Naive B cell (primary cell): ENCODE data around the gene RPS5. TPM values are rescaled to one million over a fixed set of nuclear protein-coding genes. Genes with fewer than 3 reads are reported as not detected.
A peak's percentile ranks its signal among the peaks of the same experiment; 100 is the strongest.

Source experiments
- ATAC-seq, 2 donors: fragments of 150-1000 bp; cut with Tn5 transposase; 2 replicates each; pipeline ENCODE4 v1.10.0; 2021; ENCODE audit warnings: low read depth in 2 of 2, mild to moderate bottlenecking in 2 of 2, moderate library complexity in 2 of 2
- DNase-seq: peaks from one replicate; pipeline ENCODE4 v3.0.0; 2022
- H3K27ac Mint-ChIP-seq, 6 donors: one replicate each; pipeline ENCODE4 v1.8.0; 2020 to 2022; ENCODE audit warnings: mild to moderate bottlenecking in 6 of 6, mixed read lengths in 6 of 6, moderate library complexity in 5 of 6, inconsistent platforms in 2 of 6
- H3K27me3 Mint-ChIP-seq, 3 donors: one replicate each; pipeline ENCODE4 v1.8.0; 2021 to 2022; ENCODE audit warnings: mixed read lengths in 3 of 3, mild to moderate bottlenecking in 1 of 3
- H3K36me3 Mint-ChIP-seq, 2 donors: one replicate each; pipeline ENCODE4 v1.8.0; 2020 to 2022; ENCODE audit warnings: mixed read lengths in 2 of 2, inconsistent platforms in 1 of 2, mild to moderate bottlenecking in 1 of 2
- H3K4me1 Mint-ChIP-seq, 3 donors: one replicate each; pipeline ENCODE4 v1.8.0; 2020 to 2022; ENCODE audit warnings: mixed read lengths in 3 of 3, inconsistent platforms in 1 of 3, mild to moderate bottlenecking in 1 of 3, moderate library complexity in 1 of 3
- H3K4me3 Mint-ChIP-seq, 8 donors: one replicate each; pipeline ENCODE4 v1.8.0; 2020 to 2022; ENCODE audit warnings: mild to moderate bottlenecking in 8 of 8, mixed read lengths in 8 of 8, moderate library complexity in 8 of 8, inconsistent platforms in 2 of 8
- H3K9me3 Mint-ChIP-seq, 7 donors: one replicate each; pipeline ENCODE4 v1.8.0; 2020 to 2022; ENCODE audit warnings: mixed read lengths in 7 of 7, mild to moderate bottlenecking in 5 of 7, inconsistent platforms in 2 of 7, moderate library complexity in 1 of 7
- polyA plus RNA-seq, 6 donors: library from polyadenylated mRNA; unstranded; fragments of 300-500 nt; fragmentation: Illumina TruSeq; gene quantifications; one replicate each; pipeline ENCODE4 v1.2.3, GENCODE V29; 2021; ENCODE audit warnings: low read depth in 6 of 6

The RPS5 gene
- polyA plus RNA-seq, 6 donors from 2014 or later: 1,545 to 2,332 (median 1,783) TPM

DNA sequence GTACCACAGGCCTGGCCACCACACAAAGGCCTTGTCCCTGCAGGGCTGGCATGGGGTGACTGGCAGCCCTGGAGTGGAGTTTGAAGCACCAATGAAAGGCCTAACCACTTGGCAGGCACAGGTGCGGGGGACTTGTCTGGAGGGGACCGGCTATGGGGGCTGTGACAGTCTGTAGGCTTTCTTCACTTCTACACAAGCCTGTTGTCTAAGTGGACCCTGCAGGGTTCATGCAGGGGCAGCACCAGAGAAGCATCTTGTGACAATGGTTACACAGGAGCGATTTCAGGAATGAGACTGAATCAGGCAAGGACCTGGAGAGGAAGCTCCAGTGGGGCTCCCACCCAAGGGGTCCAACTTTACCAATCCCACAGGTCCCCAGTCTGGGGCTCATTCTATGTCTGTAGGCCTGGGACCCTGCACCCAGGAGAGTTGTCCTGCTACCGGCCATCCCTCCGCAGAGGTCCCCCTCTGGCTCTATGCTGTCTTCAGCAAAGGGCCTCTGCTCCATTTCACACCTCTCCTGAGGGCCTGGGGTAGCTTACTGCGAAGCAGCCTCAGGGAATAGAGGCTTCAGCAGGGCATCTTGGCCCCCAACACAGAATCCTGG is 4.0 kb upstream of the RPS5 start:
- no peaks in the 10 kb centered on the region for H3K27me3 Mint-ChIP-seq
- peak overlapping the region in 7 of 8 donors; percentile 42 to 91 (median 74) for H3K4me3 Mint-ChIP-seq
- peaks cover 27 to 60% (median 54%) of the 10 kb centered on the region in 3 donors for H3K4me1 Mint-ChIP-seq
- DNase-seq (no peak), ATAC-seq (no peak)
- H3K27ac Mint-ChIP-seq: peak overlapping the region in 5 of 6 donors; percentile 38 to 96 (median 82)
- H3K36me3 Mint-ChIP-seq: no peaks in the 10 kb centered on the region
- no peaks in the 10 kb centered on the region for H3K9me3 Mint-ChIP-seq

DNA sequence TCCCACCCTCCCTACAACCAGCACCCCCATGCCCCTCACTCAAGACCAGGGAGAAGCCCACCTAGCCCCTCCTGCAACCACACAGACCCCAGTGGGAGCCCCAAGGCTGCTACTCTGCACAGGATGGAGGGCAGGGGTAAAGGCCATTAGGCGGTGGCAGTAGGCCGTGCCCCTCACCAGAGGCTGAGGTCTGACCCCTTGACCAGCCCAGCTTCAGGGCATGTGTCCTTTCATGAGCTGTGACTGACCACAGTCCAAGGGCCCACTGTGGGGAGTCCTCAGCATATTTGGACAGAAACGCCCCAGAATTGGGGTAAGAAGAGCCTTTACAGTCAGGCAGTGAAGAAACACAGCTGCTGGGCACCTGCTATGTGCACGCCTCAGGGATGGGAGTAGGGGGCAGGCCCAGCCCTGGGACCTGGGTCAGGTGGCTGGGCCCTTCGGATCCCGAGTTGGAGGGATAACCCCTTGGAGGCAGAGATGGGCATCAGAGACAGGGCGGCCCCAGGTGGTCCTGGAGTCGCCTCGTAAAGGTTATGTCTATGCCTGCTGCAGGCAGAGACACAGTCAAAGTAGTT is 1.7 kb upstream of the RPS5 start:
- Mint-ChIP-seq H3K4me3 (peak overlapping the region; percentile 88 to 98 (median 96)), H3K36me3 (peaks cover 0 to 6% of the 10 kb centered on the region in 2 donors), H3K27ac (peak overlapping the region in 5 of 6 donors; percentile 81 to 99 (median 98)), H3K4me1 (peaks cover 14 to 58% (median 42%) of the 10 kb centered on the region in 3 donors), H3K27me3 (no peaks in the 10 kb centered on the region), H3K9me3 (no peaks in the 10 kb centered on the region)
- ATAC-seq: no peak
- DNase-seq: no peak

DNA sequence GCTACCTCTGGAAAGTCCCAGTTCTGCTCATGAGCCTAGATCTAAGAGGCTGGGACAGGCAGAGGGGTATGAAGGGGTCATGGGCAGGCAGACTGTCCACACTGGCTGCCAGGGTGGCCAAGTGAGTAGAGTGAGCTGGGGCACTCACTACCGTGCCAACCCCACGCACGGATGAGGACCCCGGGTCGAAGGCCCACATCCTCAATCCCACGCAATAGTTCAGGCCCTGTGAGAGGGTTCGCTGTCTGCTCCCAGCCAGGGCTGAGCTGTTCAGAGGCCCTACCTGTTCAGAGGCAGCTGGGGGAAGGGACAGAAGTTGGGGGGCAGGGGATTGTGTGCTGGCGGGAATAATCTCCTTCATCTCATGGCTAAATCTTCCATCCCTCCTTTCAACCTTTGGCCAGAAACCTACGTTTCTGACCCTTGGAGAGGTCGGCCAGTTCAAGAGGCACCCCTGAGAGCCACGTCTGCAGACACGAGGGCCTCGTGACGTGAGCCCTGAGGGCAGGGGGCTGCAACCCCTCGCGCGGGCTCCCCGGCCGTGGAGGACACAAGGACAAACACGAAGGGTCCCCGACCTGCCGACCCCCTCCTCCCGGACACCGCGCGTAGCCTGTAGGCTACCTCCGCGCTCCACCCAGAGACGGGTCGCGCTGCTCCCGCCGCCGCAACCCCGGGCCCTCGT is 1.0 kb upstream of the RPS5 start:
- no peaks in the 10 kb centered on the region for H3K9me3 Mint-ChIP-seq
- H3K27ac Mint-ChIP-seq: peak overlapping the region; percentile 98 to 99 (median 98)
- H3K27me3 Mint-ChIP-seq: no peaks in the 10 kb centered on the region
- peak overlapping the region; percentile 88 to 98 (median 96) for H3K4me3 Mint-ChIP-seq
- H3K4me1 Mint-ChIP-seq: peaks cover 18 to 62% (median 41%) of the 10 kb centered on the region in 3 donors
- ATAC-seq (no peak), DNase-seq (no peak)
- H3K36me3 Mint-ChIP-seq: peaks cover 0 to 6% of the 10 kb centered on the region in 2 donors

DNA sequence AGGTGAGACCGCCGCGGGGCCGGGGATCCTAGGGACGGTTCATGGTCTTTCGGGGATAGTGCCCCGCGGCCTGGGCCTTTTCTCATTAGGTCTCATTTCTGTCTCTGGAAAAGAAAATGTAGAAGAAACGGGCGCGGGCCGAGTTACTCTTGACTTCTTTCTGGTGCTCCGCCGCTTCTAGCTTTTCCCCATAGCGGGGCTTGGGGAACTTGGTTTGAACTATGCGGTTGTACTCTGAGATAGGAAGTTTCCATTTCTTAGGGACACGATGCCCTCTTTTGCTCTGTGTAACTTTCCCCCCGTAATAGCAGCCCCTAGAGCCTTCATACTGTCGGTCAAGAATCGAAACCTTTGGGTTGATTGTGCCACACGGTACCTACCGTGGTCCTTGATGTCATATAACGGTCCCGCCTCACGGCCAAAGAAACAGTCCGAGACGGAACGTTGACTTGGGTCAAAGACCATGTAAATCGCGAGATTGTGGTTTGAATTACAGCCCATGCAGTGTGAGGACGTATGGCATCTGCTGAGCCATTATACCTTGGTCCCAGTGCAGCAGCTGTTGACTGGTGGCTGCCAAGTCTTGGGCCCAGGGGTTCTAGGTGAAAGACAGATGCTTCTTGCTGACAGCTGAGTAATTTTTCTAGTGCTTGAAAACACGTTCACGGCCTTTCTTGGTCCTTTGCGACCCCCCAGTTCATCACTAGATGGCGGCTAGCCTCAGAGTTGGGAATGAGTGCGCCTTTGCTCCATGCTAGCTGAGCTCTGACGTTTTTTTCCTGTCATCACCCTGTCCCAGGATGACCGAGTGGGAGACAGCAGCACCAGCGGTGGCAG is 487 bp downstream of the RPS5 start:
- H3K4me3 Mint-ChIP-seq: peak overlapping the region; percentile 88 to 98 (median 96)
- H3K27ac Mint-ChIP-seq: peak overlapping the region; percentile 98 to 99 (median 98)
- peaks cover 13 to 53% (median 33%) of the 10 kb centered on the region in 3 donors for H3K4me1 Mint-ChIP-seq
- ATAC-seq (peak in 1 of 2 donors; percentile 2), DNase-seq (no peak)
- H3K9me3 Mint-ChIP-seq: no peaks in the 10 kb centered on the region
- peaks cover 0 to 6% of the 10 kb centered on the region in 2 donors for H3K36me3 Mint-ChIP-seq
- H3K27me3 Mint-ChIP-seq: no peaks in the 10 kb centered on the region

DNA sequence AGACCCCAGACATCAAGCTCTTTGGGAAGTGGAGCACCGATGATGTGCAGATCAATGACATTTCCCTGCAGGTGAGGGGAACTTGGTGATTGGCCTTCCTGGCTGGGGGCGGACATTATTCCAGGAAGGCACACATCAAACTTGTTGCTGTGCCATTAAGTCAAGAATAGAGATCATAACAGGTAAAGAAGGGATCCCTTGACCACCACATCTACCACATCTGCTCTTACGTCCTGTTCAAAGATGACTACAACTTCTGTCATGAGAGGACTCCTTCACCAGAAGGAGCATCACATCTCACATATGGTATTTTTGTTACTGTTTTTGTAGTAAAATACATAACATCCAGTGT is 1.1 kb downstream of the RPS5 start:
- H3K36me3 Mint-ChIP-seq: peaks cover 4 to 6% of the 10 kb centered on the region in 2 donors
- peak overlapping the region; percentile 88 to 98 (median 96) for H3K4me3 Mint-ChIP-seq
- H3K27me3 Mint-ChIP-seq: no peaks in the 10 kb centered on the region
- peak overlapping the region; percentile 91 to 99 (median 98) for H3K27ac Mint-ChIP-seq
- peaks cover 13 to 55% (median 30%) of the 10 kb centered on the region in 3 donors for H3K4me1 Mint-ChIP-seq
- DNase-seq: no peak
- ATAC-seq: no peak
- H3K9me3 Mint-ChIP-seq: no peaks in the 10 kb centered on the region

DNA sequence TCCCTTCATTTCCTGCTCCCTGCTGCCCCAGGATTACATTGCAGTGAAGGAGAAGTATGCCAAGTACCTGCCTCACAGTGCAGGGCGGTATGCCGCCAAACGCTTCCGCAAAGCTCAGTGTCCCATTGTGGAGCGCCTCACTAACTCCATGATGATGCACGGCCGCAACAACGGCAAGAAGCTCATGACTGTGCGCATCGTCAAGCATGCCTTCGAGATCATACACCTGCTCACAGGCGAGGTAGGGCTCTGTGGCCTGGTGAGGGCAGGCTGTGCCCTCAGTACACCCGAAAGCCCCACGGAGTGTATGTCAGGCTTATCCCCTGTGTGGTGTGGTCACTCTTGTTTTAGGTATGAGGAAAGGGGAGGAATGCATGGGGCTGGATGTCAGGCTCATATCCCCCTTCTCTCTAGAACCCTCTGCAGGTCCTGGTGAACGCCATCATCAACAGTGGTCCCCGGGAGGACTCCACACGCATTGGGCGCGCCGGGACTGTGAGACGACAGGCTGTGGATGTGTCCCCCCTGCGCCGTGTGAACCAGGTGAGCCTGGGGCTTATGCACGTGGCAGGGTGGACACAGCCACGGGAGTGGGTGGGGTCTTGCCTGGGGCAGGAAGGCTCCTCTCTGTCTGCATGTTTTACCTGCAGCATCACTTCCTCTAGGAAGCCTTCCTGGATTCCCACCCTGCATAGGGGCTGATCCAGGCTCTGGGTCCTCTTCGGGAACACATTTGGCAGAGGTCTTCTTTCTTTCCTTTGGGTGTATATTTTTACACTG is 6.1 kb downstream of the RPS5 start:
- Mint-ChIP-seq H3K9me3 (no peaks in the 10 kb centered on the region), H3K4me3 (peak overlapping the region in 2 of 8 donors; percentile 15 to 24), H3K27me3 (peaks cover 0 to 21% (median 20%) of the 10 kb centered on the region in 3 donors), H3K27ac (no peak overlapping the region), H3K4me1 (peaks cover 23 to 30% (median 23%) of the 10 kb centered on the region in 3 donors), H3K36me3 (peaks cover 17 to 23% of the 10 kb centered on the region in 2 donors)
- ATAC-seq: no peak
- no peak for DNase-seq

DNA sequence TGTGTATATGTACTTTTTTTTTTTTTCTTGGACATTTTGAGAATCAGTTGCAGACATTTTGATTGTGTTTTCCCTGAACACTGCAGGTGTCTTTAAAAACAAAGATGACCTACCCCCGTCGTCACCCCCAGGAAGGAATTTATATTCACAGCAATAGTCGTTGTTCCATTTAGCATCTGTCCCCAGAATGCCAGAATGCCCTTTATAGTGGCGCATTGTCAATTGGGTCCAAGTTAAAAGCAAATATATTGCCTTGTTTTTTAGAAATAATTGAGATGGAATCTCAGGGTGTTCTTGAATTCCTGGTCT is 6.6 kb downstream of the RPS5 start:
- Mint-ChIP-seq H3K27me3 (peaks cover 0 to 24% (median 23%) of the 10 kb centered on the region in 3 donors), H3K27ac (no peak overlapping the region), H3K4me3 (no peak overlapping the region), H3K36me3 (peaks cover 17 to 23% of the 10 kb centered on the region in 2 donors), H3K9me3 (no peaks in the 10 kb centered on the region), H3K4me1 (peaks cover 18 to 24% (median 22%) of the 10 kb centered on the region in 3 donors)
- no peak for DNase-seq
- ATAC-seq: no peak

DNA sequence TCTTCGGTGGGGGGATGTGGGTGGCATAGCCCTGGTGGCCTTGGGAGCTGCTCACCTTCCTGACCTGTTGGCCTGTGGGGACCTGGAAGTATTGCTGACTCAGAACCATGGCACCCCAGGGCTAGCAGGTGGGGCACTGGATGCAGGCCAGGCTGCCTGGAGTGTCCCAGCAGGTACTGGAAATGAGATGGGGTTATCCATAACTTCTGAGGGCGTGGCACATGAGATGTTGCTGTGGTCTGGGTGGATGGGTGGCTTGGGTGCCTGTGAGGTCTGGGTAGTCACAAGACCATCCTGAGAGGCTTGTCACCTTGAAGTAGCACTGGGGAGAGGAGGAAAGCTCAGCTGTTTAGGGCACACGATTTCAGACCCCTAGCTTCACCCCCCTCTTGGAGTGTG is 7.8 kb downstream of the RPS5 start:
- H3K4me1 Mint-ChIP-seq: peaks cover 13 to 22% (median 20%) of the 10 kb centered on the region in 3 donors
- H3K27ac Mint-ChIP-seq: peak overlapping the region in 1 of 6 donors; percentile 46
- ATAC-seq: no peak
- H3K36me3 Mint-ChIP-seq: peaks cover 11 to 23% of the 10 kb centered on the region in 2 donors
- H3K4me3 Mint-ChIP-seq: peak overlapping the region in 1 of 8 donors; percentile 29
- peaks cover 6 to 28% (median 23%) of the 10 kb centered on the region in 3 donors for H3K27me3 Mint-ChIP-seq
- no peak for DNase-seq
- no peaks in the 10 kb centered on the region for H3K9me3 Mint-ChIP-seq

DNA sequence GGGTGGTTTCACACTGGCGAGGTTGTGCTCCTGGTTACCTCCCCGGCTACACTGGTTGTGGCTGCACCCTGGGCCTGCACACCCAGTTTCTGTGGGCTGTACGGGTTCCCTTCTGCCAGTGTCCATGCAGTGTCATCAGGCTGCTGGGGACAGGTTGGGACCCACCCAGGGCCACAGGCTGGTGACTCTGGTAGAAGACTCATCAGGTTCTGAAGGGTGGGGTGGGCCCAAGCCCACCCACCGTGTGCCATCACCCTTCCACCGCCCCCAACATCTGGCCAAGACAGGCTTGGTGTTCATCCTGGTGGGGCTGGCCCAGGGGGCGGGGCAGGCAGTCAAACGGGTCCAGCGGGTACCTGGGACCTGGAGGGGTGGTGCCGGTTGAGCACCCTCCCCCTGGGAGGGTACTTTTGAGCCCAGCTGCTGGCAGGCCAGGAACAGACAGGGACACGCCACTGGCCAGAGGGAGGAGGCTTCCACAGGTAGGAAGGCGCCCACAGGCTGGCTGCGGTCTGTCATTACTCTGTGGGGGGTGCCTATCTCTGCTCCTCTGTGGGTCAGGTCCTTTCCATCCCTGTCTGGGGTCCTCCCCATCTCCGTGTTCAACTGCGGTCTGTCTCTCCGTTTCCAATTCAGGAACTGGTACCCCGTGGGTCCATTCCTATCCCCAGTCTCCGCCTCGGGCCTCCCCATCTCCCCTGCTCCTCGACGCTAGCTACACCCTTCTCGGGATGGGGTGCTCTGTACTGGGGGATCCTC is 8.3 kb downstream of the RPS5 start, which contains the start of gene RNF225:
TSS of gene RNF225 (plus strand) at position 437 of the 759 bp plus-strand sequence. CDS start 434 bp downstream, outside the sequence.
- H3K4me1 Mint-ChIP-seq: peaks cover 15 to 22% (median 19%) of the 10 kb centered on the region in 3 donors
- H3K4me3 Mint-ChIP-seq: peak within 1 kb of the TSS in 4 of 8 donors; percentile 15 to 62 (median 26)
- H3K9me3 Mint-ChIP-seq: no peaks in the 10 kb centered on the region
- peaks cover 6 to 28% (median 23%) of the 10 kb centered on the region in 3 donors for H3K27me3 Mint-ChIP-seq
- H3K36me3 Mint-ChIP-seq: peaks cover 11 to 23% of the 10 kb centered on the region in 2 donors
- peak within 1 kb of the TSS in 1 of 6 donors; percentile 46 for H3K27ac Mint-ChIP-seq
- ATAC-seq (no peak), DNase-seq (no peak)

DNA sequence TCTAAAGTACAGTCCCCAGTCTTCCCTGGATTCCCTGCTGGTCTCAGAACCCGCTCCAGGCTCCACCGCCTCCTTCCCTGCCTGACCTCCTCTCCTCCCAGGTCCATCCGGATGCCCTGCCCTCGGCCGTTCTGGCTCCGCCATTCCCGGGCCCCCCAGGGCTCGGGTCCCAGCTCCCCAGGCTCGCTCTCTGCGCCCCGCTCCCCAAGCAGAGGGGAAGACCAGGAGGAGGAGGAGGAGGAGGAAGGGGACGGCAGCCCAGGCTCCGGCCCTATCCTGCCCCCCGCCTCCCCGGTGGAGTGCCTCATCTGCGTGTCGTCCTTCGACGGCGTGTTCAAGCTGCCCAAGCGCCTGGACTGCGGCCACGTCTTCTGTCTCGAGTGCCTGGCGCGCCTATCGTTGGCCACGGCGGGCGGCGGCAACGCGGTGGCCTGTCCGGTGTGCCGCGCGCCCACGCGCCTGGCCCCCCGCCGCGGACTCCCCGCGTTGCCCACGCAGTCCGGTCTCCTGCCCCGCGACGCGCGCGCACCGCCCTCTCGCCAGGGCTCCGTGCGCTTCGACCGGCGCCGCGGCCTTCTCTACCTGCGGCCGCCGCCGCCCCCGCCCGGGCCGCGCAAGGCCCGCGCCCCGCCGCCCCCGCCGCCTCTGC is 9.0 kb downstream of the RPS5 start:
- Mint-ChIP-seq H3K9me3 (no peaks in the 10 kb centered on the region), H3K36me3 (peaks cover 11 to 23% of the 10 kb centered on the region in 2 donors), H3K4me1 (peaks cover 21 to 22% (median 21%) of the 10 kb centered on the region in 3 donors), H3K27me3 (peaks cover 6 to 32% (median 23%) of the 10 kb centered on the region in 3 donors), H3K4me3 (peak overlapping the region in 2 of 8 donors; percentile 24 to 29), H3K27ac (no peak overlapping the region)
- ATAC-seq (no peak), DNase-seq (no peak)

DNA sequence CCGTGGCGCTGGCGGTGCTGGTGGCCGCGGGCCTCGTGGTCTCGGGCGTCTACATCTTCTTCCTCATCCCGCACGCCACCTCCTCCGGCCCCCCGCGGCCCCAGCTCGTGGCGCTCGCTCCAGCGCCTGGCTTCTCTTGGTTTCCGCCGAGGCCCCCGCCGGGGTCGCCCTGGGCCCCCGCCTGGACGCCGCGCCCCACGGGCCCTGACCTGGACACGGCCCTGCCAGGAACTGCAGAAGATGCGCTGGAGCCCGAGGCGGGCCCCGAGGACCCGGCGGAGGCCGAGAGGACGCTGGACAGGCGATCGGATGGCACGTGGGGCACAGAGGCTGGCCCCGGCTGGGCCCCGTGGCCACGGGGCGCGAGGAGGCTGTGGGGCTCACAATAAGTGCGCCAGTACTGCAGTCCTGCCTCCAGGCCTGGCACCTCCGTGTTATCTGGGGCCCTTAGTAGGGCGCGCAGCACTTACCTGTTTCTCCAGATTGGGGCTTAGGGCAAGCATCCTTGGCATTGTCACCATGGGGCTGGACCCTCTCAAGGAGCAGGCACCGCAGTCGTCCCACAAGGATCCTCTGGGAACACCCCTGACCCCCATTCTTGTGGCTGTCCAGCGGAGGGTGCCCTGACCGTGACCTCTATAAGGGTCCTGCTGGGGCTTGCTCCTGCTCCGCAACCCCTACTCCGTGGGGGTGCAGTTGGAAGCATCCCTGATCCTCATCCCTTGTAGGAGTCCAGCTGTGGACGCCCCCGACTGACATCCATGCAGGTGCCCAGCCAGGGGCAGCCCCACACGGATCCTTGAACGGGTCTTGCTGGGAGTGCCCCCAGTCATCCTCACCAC is 9.8 kb downstream of the RPS5 start:
- Mint-ChIP-seq H3K36me3 (peaks cover 11 to 23% of the 10 kb centered on the region in 2 donors), H3K4me3 (peak overlapping the region in 5 of 8 donors; percentile 5 to 58 (median 28)), H3K27me3 (peaks cover 6 to 34% (median 23%) of the 10 kb centered on the region in 3 donors), H3K27ac (no peak overlapping the region), H3K4me1 (peaks cover 22 to 26% (median 25%) of the 10 kb centered on the region in 3 donors), H3K9me3 (no peaks in the 10 kb centered on the region)
- ATAC-seq (no peak), DNase-seq (no peak)
